Measurements from ENCODE around the gene OAF. TPM values are rescaled to one million over a fixed set of nuclear protein-coding genes. Genes with fewer than 3 reads are reported as not detected.
A peak's percentile ranks its signal among the peaks of the same experiment; 100 is the strongest.

Gene OAF
- total and polyA plus RNA-seq, 2 experiments from 2014 or later = 1.1 to 3.0 TPM

DNA sequence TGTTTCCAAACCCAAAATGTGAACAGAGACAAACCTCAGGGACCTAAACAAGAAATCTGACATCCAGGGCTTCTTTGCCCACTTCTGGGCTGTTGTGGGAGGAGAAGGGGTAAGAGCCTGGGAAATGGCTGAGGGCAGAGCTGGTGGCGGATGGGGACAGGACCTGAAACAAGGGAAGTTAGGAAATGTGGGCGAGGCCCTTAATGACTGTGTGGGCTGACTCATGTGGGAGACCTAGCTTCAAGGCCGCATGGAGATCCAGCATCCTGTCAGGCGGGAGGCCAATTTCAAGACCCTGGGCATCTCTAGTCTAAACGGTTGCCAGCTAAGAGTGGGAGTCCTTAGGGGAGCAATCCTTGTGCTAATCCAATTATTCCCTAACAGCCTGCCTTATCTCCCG, 2.1 kb upstream of the OAF start (continued):
- TF ChIP-seq ZNF462 (CRISPR knock-in tag; IDR thresholded peaks at IDR 0.05) = no peak

- Histone ChIP-seq H3K27ac (ENCODE audit: low read depth) (no peak overlapping the region), H2AFZ (peak overlapping the region; percentile 99), H3K36me3 (ENCODE audit: insufficient read depth) (no peaks in the 10 kb centered on the region), H3F3A (replicated peaks; ENCODE audit: low read depth) (no peaks in the 10 kb centered on the region), H3K27me3 (ENCODE audit: insufficient read depth) (peaks cover 97% of the 10 kb centered on the region), H3K79me2 (replicated peaks; ENCODE audit: insufficient read depth) (no peaks in the 10 kb centered on the region), H3K4me2 (peak overlapping the region; percentile 96), H3K4me1 (ENCODE audit: insufficient read depth) (peaks cover 26% of the 10 kb centered on the region), H3K9me2 (ENCODE audit: insufficient read depth) (no peaks in the 10 kb centered on the region), H3K4me3 (peak overlapping the region; percentile 71), H4K20me1 (replicated peaks; ENCODE audit: insufficient read depth) (peaks cover 3% of the 10 kb centered on the region)
- Mint-ChIP-seq H3K4me3 (peak overlapping the region; percentile 76), H3K9me3 (no peaks in the 10 kb centered on the region), H3K27me3 (ENCODE audit: insufficient read depth, low read depth, poor library complexity) (peaks cover 79% of the 10 kb centered on the region), H3K4me1 (peaks cover 29% of the 10 kb centered on the region), H3K36me3 (ENCODE audit: low read depth) (no peaks in the 10 kb centered on the region), H3K27ac (no peak overlapping the region)
- no peak for TF ChIP-seq ZNF462 (CRISPR knock-in tag; IDR thresholded peaks at IDR 0.05)
- peak; percentile 51 for TF ChIP-seq EZH2 (IDR thresholded peaks at IDR 0.05; ENCODE audit: low read depth, unreplicated experiment)
- no peak for TF ChIP-seq JUNB (IDR thresholded peaks at IDR 0.05; ENCODE audit: unreplicated experiment)
- no peak for DNase-seq (ENCODE audit: low spot score)
- ATAC-seq = peak; percentile 4; the same call in 2 of the 3 replicates
Measured at GRCh38 chr11:120209746-120210625, 846 bp upstream of the OAF start.

Data from GM23338 (cell line).